Measurements from ENCODE around the gene PPIL6.

PPIL6 gene

DNA sequence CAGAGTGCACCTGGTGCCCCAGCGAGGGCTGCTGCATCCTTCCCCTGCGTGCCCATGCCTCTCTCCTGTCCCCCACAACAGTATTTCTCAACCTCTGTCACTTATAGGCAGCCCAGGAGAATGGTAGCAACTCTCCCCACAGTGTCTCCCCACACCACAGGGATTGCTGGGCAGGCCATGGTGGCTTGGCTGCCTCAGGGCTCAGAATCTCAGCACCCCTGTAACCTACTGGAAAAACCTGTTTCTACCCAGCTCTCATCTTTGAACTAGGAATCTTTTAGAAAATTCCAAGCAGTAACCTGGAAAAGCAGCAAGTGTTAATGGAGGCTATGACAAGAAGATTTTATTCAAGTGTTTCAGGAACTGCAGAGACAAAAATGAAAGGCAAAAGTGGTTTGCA lies 96.2 kb downstream of the PPIL6 start:
- TF ChIP-seq EZH2 (optimal IDR thresholded peaks at IDR 0.05; ENCODE audit: low read depth, low read length) (no peak), EZH2phosphoT487 (IDR thresholded peaks at IDR 0.05; ENCODE audit: low read length) (no peak)
- H3K79me2 ChIP-seq (ENCODE audit: low read length): no peaks in the 10 kb centered on the region
- no peak overlapping the region for H3K4me2 ChIP-seq (ENCODE audit: low read depth, low read length)
- no peak for DNase-seq
- no peak overlapping the region for H2AFZ ChIP-seq (ENCODE audit: low read length)
- no peak overlapping the region for H3K9ac ChIP-seq (ENCODE audit: low read length)
- H3K27ac ChIP-seq (ENCODE audit: low read length): no peak overlapping the region
- no peaks in the 10 kb centered on the region for H4K20me1 ChIP-seq (ENCODE audit: insufficient read depth, low read length)
- H3K4me1 ChIP-seq (ENCODE audit: low read length): no peaks in the 10 kb centered on the region
- no peaks in the 10 kb centered on the region for H3K36me3 ChIP-seq (replicated peaks; ENCODE audit: insufficient read depth, low read length)
- H3K27me3 ChIP-seq (replicated peaks; ENCODE audit: insufficient read depth, low read length): no peaks in the 10 kb centered on the region
- H3K9me3 ChIP-seq (replicated peaks; ENCODE audit: insufficient read depth, low read length): no peaks in the 10 kb centered on the region
- H3K4me3 ChIP-seq (ENCODE audit: low read length): no peak overlapping the region
- no peaks in the 10 kb centered on the region for H3F3A ChIP-seq (ENCODE audit: insufficient read depth, low read length)
- H3K9me2 ChIP-seq (replicated peaks; ENCODE audit: insufficient read depth, low read length): no peaks in the 10 kb centered on the region

DNA sequence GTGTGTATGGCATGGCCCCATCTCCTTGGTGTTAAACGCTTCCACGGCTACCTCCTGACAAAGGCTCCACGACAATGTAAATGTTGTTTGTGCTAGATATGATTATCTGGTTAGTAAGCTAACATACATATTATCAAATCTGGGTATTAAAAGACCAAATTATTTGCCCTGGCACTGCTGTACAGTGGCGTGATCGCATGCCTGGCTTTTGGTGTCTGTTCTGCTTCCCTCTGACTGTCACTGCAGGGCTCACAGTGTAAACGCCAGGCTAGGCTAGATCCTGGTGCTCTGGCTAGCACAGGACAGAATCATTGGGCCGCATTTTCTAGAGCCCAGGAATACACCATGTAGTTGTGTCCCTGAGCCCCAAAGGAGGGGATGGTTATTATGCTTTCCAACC lies 96.9 kb downstream of the PPIL6 start:
- no peaks in the 10 kb centered on the region for H4K20me1 ChIP-seq (ENCODE audit: insufficient read depth, low read length)
- no peak overlapping the region for H2AFZ ChIP-seq (ENCODE audit: low read length)
- H3K79me2 ChIP-seq (ENCODE audit: low read length): no peaks in the 10 kb centered on the region
- no peak overlapping the region for H3K4me2 ChIP-seq (ENCODE audit: low read depth, low read length)
- H3F3A ChIP-seq (ENCODE audit: insufficient read depth, low read length): no peaks in the 10 kb centered on the region
- no peak for DNase-seq
- H3K9me3 ChIP-seq (replicated peaks; ENCODE audit: insufficient read depth, low read length): no peaks in the 10 kb centered on the region
- H3K27me3 ChIP-seq (replicated peaks; ENCODE audit: insufficient read depth, low read length): no peaks in the 10 kb centered on the region
- no peaks in the 10 kb centered on the region for H3K9me2 ChIP-seq (replicated peaks; ENCODE audit: insufficient read depth, low read length)
- H3K4me1 ChIP-seq (ENCODE audit: low read length): no peaks in the 10 kb centered on the region
- H3K4me3 ChIP-seq (ENCODE audit: low read length): no peak overlapping the region
- no peak overlapping the region for H3K9ac ChIP-seq (ENCODE audit: low read length)
- TF ChIP-seq EZH2phosphoT487 (IDR thresholded peaks at IDR 0.05; ENCODE audit: low read length) (no peak), EZH2 (optimal IDR thresholded peaks at IDR 0.05; ENCODE audit: low read depth, low read length) (no peak)
- TF ChIP-seq, protein P1, sequence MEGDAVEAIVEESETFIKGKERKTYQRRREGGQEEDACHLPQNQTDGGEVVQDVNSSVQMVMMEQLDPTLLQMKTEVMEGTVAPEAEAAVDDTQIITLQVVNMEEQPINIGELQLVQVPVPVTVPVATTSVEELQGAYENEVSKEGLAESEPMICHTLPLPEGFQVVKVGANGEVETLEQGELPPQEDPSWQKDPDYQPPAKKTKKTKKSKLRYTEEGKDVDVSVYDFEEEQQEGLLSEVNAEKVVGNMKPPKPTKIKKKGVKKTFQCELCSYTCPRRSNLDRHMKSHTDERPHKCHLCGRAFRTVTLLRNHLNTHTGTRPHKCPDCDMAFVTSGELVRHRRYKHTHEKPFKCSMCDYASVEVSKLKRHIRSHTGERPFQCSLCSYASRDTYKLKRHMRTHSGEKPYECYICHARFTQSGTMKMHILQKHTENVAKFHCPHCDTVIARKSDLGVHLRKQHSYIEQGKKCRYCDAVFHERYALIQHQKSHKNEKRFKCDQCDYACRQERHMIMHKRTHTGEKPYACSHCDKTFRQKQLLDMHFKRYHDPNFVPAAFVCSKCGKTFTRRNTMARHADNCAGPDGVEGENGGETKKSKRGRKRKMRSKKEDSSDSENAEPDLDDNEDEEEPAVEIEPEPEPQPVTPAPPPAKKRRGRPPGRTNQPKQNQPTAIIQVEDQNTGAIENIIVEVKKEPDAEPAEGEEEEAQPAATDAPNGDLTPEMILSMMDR (IDR thresholded peaks at IDR 0.05; ENCODE audit: low read length): no peak
- no peak overlapping the region for H3K27ac ChIP-seq (ENCODE audit: low read length)
- H3K36me3 ChIP-seq (replicated peaks; ENCODE audit: insufficient read depth, low read length): no peaks in the 10 kb centered on the region

GRCh38 chr6:109342911-109343310 lies 97.5 kb downstream of the PPIL6 start:
- no peaks in the 10 kb centered on the region for H3K36me3 ChIP-seq (replicated peaks; ENCODE audit: insufficient read depth, low read length)
- H3K4me3 ChIP-seq (ENCODE audit: low read length): no peak overlapping the region
- no peaks in the 10 kb centered on the region for H3K27me3 ChIP-seq (replicated peaks; ENCODE audit: insufficient read depth, low read length)
- no peak for TF ChIP-seq EZH2phosphoT487 (IDR thresholded peaks at IDR 0.05; ENCODE audit: low read length)
- no peak for TF ChIP-seq EZH2 (optimal IDR thresholded peaks at IDR 0.05; ENCODE audit: low read depth, low read length)
- TF ChIP-seq, protein P1 (IDR thresholded peaks at IDR 0.05; ENCODE audit: low read length): no peak
- no peak overlapping the region for H3K27ac ChIP-seq (ENCODE audit: low read length)
- H3K79me2 ChIP-seq (ENCODE audit: low read length): no peaks in the 10 kb centered on the region
- H3K4me2 ChIP-seq (ENCODE audit: low read depth, low read length): no peak overlapping the region
- no peaks in the 10 kb centered on the region for H4K20me1 ChIP-seq (ENCODE audit: insufficient read depth, low read length)
- no peaks in the 10 kb centered on the region for H3K9me2 ChIP-seq (replicated peaks; ENCODE audit: insufficient read depth, low read length)
- no peaks in the 10 kb centered on the region for H3K4me1 ChIP-seq (ENCODE audit: low read length)
- no peaks in the 10 kb centered on the region for H3F3A ChIP-seq (ENCODE audit: insufficient read depth, low read length)
- H3K9ac ChIP-seq (ENCODE audit: low read length): no peak overlapping the region
- no peak overlapping the region for H2AFZ ChIP-seq (ENCODE audit: low read length)
- no peaks in the 10 kb centered on the region for H3K9me3 ChIP-seq (replicated peaks; ENCODE audit: insufficient read depth, low read length)
- DNase-seq: no peak

- no peak overlapping the region for H3K4me3 ChIP-seq (ENCODE audit: low read length)
- H3K27me3 ChIP-seq (replicated peaks; ENCODE audit: insufficient read depth, low read length): no peaks in the 10 kb centered on the region
- no peaks in the 10 kb centered on the region for H3K36me3 ChIP-seq (replicated peaks; ENCODE audit: insufficient read depth, low read length)
- no peak overlapping the region for H3K27ac ChIP-seq (ENCODE audit: low read length)
- H3K9me2 ChIP-seq (replicated peaks; ENCODE audit: insufficient read depth, low read length): no peaks in the 10 kb centered on the region
- DNase-seq: no peak
- no peak overlapping the region for H2AFZ ChIP-seq (ENCODE audit: low read length)
- no peak for TF ChIP-seq EZH2 (optimal IDR thresholded peaks at IDR 0.05; ENCODE audit: low read depth, low read length)
- TF ChIP-seq, protein P1 (IDR thresholded peaks at IDR 0.05; ENCODE audit: low read length): no peak
- TF ChIP-seq EZH2phosphoT487 (IDR thresholded peaks at IDR 0.05; ENCODE audit: low read length): no peak
- H3K9ac ChIP-seq (ENCODE audit: low read length): no peak overlapping the region
- no peaks in the 10 kb centered on the region for H3K9me3 ChIP-seq (replicated peaks; ENCODE audit: insufficient read depth, low read length)
- H3K79me2 ChIP-seq (ENCODE audit: low read length): no peaks in the 10 kb centered on the region
- H3K4me1 ChIP-seq (ENCODE audit: low read length): no peaks in the 10 kb centered on the region
- no peaks in the 10 kb centered on the region for H3F3A ChIP-seq (ENCODE audit: insufficient read depth, low read length)
- H4K20me1 ChIP-seq (ENCODE audit: insufficient read depth, low read length): no peaks in the 10 kb centered on the region
- no peak overlapping the region for H3K4me2 ChIP-seq (ENCODE audit: low read depth, low read length)
These were observed 97.9 kb downstream of the PPIL6 start for GRCh38 chr6:109342506-109342905.

Measured in MM.1S (cell line).